ENCODE data around the gene SLC38A3. TPM values are rescaled to one million over a fixed set of nuclear protein-coding genes. Genes with fewer than 3 reads are reported as not detected.

SLC38A3 gene
- total and polyA plus RNA-seq, 2 of the 8 experiments (the other 6 are each of a cell fraction or from before 2014, with no cell fraction given), result 1.2 to 3.7 TPM

DNA sequence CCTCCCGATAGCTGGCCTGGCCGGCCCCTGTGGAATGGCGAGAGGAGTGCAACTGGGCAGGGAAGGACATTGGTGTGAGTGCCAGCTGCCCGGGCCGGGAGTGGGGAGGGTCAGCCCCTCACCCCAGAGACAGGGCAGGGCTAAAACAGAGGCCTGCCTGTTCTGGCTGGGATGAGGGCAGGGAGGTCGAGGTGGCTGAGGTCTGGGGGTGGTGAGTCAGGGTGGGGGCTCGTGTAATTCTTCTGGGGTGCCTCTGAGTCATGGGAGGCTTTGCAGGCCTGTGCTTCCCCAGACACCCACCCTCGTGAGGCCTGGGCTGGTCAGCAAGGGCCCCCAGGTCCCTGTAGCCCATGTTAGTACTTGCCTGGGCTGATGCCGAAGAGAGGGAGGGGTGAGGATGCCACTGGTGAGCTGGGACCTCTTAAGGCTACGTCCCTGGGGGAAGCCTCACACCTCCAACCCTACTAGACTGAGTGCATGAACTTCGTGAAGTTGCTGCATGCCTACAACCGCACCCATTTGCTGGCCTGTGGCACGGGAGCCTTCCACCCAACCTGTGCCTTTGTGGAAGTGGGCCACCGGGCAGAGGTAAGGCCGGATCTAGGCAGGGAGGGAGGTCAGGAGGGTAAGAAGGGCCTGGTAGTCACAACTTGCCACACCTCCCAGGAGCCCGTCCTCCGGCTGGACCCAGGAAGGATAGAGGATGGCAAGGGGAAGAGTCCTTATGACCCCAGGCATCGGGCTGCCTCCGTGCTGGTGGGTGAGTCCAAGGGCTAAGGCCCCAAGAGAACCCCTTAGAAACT is 65.6 kb downstream of the SLC38A3 start (continued):
- no peak for TF ChIP-seq BCL11A (IDR thresholded peaks at IDR 0.05; ENCODE audit: low read depth in 2 of 2, low read length in 2 of 2)
- no peak for TF ChIP-seq ASH2L (IDR thresholded peaks at IDR 0.05; ENCODE audit: low read length)

MicroRNAs within 50 kb of the gene (microRNA counts, 767-probe panel; counts per million panel counts)
- microRNA hsa-miR-566, result 879 counts per million, percentile 95 among the panel's probes with 10 or more counts

Small RNA genes lying within 50 kb of the gene (microRNA-seq; reads per million reads assigned to microRNA genes)
- 0 reads per million in 2 experiments for gene MIR566 (ENCODE audit: borderline microRNAs expressed in 2 of 2, borderline number of aligned reads in 2 of 2, borderline replicate concordance in 1 of 2)
- 0 reads per million in 2 experiments for gene MIR5787 (ENCODE audit: borderline microRNAs expressed in 2 of 2, borderline number of aligned reads in 2 of 2, borderline replicate concordance in 1 of 2)

Small RNA genes lying within 50 kb of the gene (small RNA-seq; reads per million reads assigned to genes)
- gene MIR566 (ENCODE audit: insufficient read depth) (not detected), gene MIR5787 (ENCODE audit: insufficient read depth) (not detected)

Other genes starting within 250 kb of the SLC38A3 start
- 82.7 and 83.7 TPM in 2 replicates for gene RBM5, start 116.4 kb upstream of the SLC38A3 start, total RNA-seq (2021; fragmentation: NEBNext Ultra II Directional; extraction: Animal tissue kit (Norgen Biotek cat#: 25700))
- 98.8 and 144 TPM in 2 replicates for gene RBM5, start 116.4 kb upstream of the SLC38A3 start, polyA plus RNA-seq (2011; rRNA removed)
- gene SEMA3F, start 49.9 kb upstream of the SLC38A3 start, total RNA-seq (2021; fragmentation: NEBNext Ultra II Directional; extraction: Animal tissue kit (Norgen Biotek cat#: 25700)), result 37.0 and 39.6 TPM in 2 replicates
- 20.3 and 36.0 TPM in 2 replicates for gene SEMA3F, start 49.9 kb upstream of the SLC38A3 start, polyA plus RNA-seq (2011; rRNA removed)
- not detected in 2 replicates for gene GNAT1, start 13.7 kb upstream of the SLC38A3 start, total RNA-seq (2021; fragmentation: NEBNext Ultra II Directional; extraction: Animal tissue kit (Norgen Biotek cat#: 25700))
- gene GNAT1, start 13.7 kb upstream of the SLC38A3 start, polyA plus RNA-seq (2011; rRNA removed), result 0.08 and 0.20 TPM in 2 replicates
- gene GNAI2, start 30.9 kb downstream of the SLC38A3 start, total RNA-seq (2021; fragmentation: NEBNext Ultra II Directional; extraction: Animal tissue kit (Norgen Biotek cat#: 25700)), result 168 and 169 TPM in 2 replicates
- 516 and 539 TPM in 2 replicates for gene GNAI2, start 30.9 kb downstream of the SLC38A3 start, polyA plus RNA-seq (2011; rRNA removed)
- gene SEMA3B, start 63.9 kb downstream of the SLC38A3 start, total RNA-seq (2021; fragmentation: NEBNext Ultra II Directional; extraction: Animal tissue kit (Norgen Biotek cat#: 25700)), result 4.7 and 4.8 TPM in 2 replicates
- gene SEMA3B, start 63.9 kb downstream of the SLC38A3 start, polyA plus RNA-seq (2011; rRNA removed), result 3.0 and 7.1 TPM in 2 replicates
- 0.57 and 0.58 TPM in 2 replicates for gene LSMEM2, start 73.8 kb downstream of the SLC38A3 start, total RNA-seq (2021; fragmentation: NEBNext Ultra II Directional; extraction: Animal tissue kit (Norgen Biotek cat#: 25700))
- 0.68 and 0.94 TPM in 2 replicates for gene LSMEM2, start 73.8 kb downstream of the SLC38A3 start, polyA plus RNA-seq (2011; rRNA removed)
- 88.8 and 97.8 TPM in 2 replicates for gene IFRD2, start 87.2 kb downstream of the SLC38A3 start, total RNA-seq (2021; fragmentation: NEBNext Ultra II Directional; extraction: Animal tissue kit (Norgen Biotek cat#: 25700))
- 76.7 and 123 TPM in 2 replicates for gene IFRD2, start 87.2 kb downstream of the SLC38A3 start, polyA plus RNA-seq (2011; rRNA removed)
- 3.2 and 4.9 TPM in 2 replicates for gene HYAL3, start 94.1 kb downstream of the SLC38A3 start, total RNA-seq (2021; fragmentation: NEBNext Ultra II Directional; extraction: Animal tissue kit (Norgen Biotek cat#: 25700))
- gene HYAL3, start 94.1 kb downstream of the SLC38A3 start, polyA plus RNA-seq (2011; rRNA removed), result 12.2 and 13.0 TPM in 2 replicates
- gene NAA80, start 94.1 kb downstream of the SLC38A3 start, total RNA-seq (2021; fragmentation: NEBNext Ultra II Directional; extraction: Animal tissue kit (Norgen Biotek cat#: 25700)), result 10.1 and 11.3 TPM in 2 replicates
- 16.7 and 23.9 TPM in 2 replicates for gene NAA80, start 94.1 kb downstream of the SLC38A3 start, polyA plus RNA-seq (2011; rRNA removed)
- 1.7 and 2.0 TPM in 2 replicates for gene HYAL1, start 98.3 kb downstream of the SLC38A3 start, total RNA-seq (2021; fragmentation: NEBNext Ultra II Directional; extraction: Animal tissue kit (Norgen Biotek cat#: 25700))
- gene HYAL1, start 98.3 kb downstream of the SLC38A3 start, polyA plus RNA-seq (2011; rRNA removed), result 5.4 and 9.1 TPM in 2 replicates
- 51.9 and 52.2 TPM in 2 replicates for gene HYAL2, start 117.5 kb downstream of the SLC38A3 start, total RNA-seq (2021; fragmentation: NEBNext Ultra II Directional; extraction: Animal tissue kit (Norgen Biotek cat#: 25700))
- gene HYAL2, start 117.5 kb downstream of the SLC38A3 start, polyA plus RNA-seq (2011; rRNA removed), result 176 and 199 TPM in 2 replicates
- gene TUSC2, start 123.0 kb downstream of the SLC38A3 start, total RNA-seq (2021; fragmentation: NEBNext Ultra II Directional; extraction: Animal tissue kit (Norgen Biotek cat#: 25700)), result 30.8 and 33.3 TPM in 2 replicates
- 65.4 and 73.6 TPM in 2 replicates for gene TUSC2, start 123.0 kb downstream of the SLC38A3 start, polyA plus RNA-seq (2011; rRNA removed)
- 10.3 and 11.2 TPM in 2 replicates for gene RASSF1, start 135.6 kb downstream of the SLC38A3 start, total RNA-seq (2021; fragmentation: NEBNext Ultra II Directional; extraction: Animal tissue kit (Norgen Biotek cat#: 25700))
- 15.7 and 15.9 TPM in 2 replicates for gene RASSF1, start 135.6 kb downstream of the SLC38A3 start, polyA plus RNA-seq (2011; rRNA removed)
- 0.54 and 0.56 TPM in 2 replicates for gene ZMYND10, start 140.5 kb downstream of the SLC38A3 start, total RNA-seq (2021; fragmentation: NEBNext Ultra II Directional; extraction: Animal tissue kit (Norgen Biotek cat#: 25700))
- 0.79 and 0.93 TPM in 2 replicates for gene ZMYND10, start 140.5 kb downstream of the SLC38A3 start, polyA plus RNA-seq (2011; rRNA removed)
- 25.0 and 28.4 TPM in 2 replicates for gene NPRL2, start 145.5 kb downstream of the SLC38A3 start, total RNA-seq (2021; fragmentation: NEBNext Ultra II Directional; extraction: Animal tissue kit (Norgen Biotek cat#: 25700))
- 51.4 and 52.3 TPM in 2 replicates for gene NPRL2, start 145.5 kb downstream of the SLC38A3 start, polyA plus RNA-seq (2011; rRNA removed)
- gene CYB561D2, start 145.6 kb downstream of the SLC38A3 start, total RNA-seq (2021; fragmentation: NEBNext Ultra II Directional; extraction: Animal tissue kit (Norgen Biotek cat#: 25700)), result 9.8 and 9.9 TPM in 2 replicates
- gene CYB561D2, start 145.6 kb downstream of the SLC38A3 start, polyA plus RNA-seq (2011; rRNA removed), result 34.0 and 34.5 TPM in 2 replicates
- 25.3 and 25.4 TPM in 2 replicates for gene TMEM115, start 154.2 kb downstream of the SLC38A3 start, total RNA-seq (2021; fragmentation: NEBNext Ultra II Directional; extraction: Animal tissue kit (Norgen Biotek cat#: 25700))
- gene TMEM115, start 154.2 kb downstream of the SLC38A3 start, polyA plus RNA-seq (2011; rRNA removed), result 32.4 and 41.9 TPM in 2 replicates

All from H1 (cell line).